HG02759 (cell line): ENCODE results near the gene SLC1A3.
A peak's percentile ranks its signal among the peaks of the same experiment; 100 is the strongest.
"Not testable (repeated sequence)": the region's sequence is repeated elsewhere in the genome, so short reads cannot be mapped to it uniquely, and the experiment has no call there.

ENCODE experiments used
- ATAC-seq: cut with Tn5 transposase; IDR thresholded peaks from one replicate; pipeline ENCODE4 v1.9.1; 2021; ENCODE audit warnings: mild to moderate bottlenecking, moderate library complexity; ENCODE audit not compliant: unreplicated experiment

The SLC1A3 gene

DNA sequence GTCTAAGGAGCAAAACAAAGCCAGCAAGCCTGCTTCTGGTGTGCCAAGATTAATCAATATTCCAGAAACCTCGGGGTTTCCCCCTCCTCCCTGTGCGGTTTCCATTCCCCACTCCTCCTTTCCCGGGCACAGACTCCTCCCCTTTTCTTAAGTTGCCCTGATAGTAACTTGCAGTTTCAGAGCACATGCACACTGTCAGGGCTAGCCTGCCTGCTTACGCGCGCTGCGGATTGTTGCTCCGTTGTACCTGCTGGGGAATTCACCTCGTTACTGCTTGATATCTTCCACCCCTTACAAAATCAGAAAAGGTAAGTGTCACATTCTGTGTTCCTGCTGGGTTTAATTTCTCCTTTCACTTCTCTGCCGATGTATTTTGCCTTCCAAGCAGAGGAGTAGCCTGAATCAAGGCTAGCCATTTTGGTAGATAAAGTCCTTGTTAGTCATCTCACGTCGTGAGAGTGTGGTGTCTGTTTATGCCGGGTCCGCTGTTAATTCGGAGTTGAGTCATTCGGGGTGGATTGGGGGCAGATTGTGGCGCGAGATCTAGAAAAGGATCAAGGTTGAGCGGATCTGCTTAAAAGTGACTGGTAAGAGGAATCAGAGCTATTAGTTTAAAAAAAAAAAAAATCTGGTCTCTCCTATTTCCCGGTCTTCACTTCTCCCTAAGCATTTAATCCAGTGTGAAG is at the start of gene SLC1A3:
SLC1A3 (plus strand) TSS at position 179 of the 686 bp plus-strand sequence. CDS start 1,818 bp downstream, outside the sequence.
- peak; percentile 91 for ATAC-seq

DNA sequence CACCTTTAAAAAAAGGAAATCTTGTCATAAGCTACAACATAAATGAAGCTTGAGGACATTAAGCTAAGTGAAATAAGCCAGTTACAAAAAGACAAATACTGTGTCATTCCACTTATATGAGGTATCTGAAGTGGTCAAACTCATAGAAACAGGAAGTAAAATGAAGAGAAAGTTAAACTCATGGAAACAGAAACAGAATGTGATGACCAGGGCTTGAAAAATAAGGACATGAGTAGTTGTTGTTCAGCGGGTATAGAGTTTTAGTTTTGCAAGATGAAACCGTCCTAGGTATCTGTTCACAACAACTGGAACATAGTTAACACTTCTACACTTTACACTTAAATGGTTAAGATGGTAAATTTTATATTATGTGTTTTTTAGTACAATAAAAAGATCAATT is 47.8 kb upstream of the SLC1A3 start:
- ATAC-seq = no peak

DNA sequence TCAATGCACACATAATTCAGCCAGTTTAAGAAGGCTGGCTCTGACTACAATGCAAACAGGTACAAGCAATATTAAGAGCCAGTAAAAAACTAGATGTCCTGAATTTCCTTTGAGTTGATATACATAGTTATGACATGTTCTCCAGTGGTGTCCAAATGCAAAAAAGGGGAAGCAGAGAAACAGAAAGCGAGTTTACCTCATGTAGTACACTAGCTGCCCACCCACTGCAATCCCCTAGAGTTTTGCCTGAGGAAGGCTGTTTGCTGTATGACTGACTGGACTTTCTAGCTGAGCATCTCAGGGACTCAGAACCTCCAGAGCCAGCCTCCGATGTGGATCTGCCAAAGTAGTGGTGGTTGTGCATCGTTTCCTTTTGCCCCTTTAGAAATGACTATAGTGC is 44.8 kb upstream of the SLC1A3 start:
- no peak for ATAC-seq

DNA sequence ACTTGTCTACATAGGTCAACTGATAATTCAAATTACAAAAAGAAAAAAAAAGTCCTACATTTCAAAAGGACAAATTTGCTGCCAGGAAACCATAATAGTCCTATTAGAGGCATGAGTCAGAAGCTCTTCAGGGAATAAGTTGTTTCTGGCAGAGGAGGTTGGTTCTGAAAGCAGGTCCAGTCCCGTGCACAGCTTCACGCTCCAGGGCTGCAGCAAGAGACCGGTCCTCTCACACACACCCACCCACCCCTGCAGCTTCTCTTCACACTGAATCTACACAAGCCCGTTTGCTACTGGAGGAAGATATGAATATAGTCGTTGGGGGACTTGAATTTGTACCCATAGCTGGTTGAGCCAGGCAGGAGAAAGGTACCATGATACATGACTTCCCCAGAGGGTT is 36.9 kb upstream of the SLC1A3 start:
- ATAC-seq = no peak

DNA sequence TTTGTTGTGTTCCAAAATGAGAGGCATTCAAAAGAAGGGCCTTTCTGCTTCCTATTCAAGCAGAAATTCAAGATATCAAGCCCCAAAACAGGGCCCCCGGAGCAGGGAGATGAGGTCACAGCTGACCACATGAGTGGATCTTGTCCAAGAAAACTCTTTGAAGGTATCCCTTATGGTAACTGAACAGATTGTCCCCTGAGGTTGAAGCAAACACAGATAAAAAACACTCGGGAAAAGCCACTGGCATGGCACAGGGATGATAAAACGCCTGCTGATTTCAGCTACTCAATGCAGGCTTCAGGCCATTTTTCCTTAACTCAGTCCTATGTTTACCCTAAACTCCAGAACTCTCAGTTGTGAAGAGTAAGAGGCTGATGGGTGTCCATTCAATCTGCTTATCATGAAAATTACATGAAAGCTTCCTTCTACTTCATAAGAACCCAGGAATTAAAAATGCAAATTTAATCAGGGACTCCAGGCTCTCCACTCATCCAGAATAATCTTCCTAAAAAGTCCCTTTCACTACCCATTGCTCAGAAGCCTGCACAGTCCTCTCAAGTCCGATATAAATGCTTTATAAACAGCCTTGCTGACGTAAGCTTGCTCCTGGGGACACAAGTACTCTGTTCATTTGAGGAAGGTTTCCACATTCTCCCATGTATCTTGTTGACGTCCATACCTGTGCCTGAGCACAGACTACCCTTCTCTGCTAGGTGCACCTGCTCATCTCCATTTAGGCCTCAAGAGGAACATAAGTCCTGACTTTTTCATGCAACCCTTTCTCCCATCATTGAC is 35.9 kb upstream of the SLC1A3 start:
- no peak for ATAC-seq

DNA sequence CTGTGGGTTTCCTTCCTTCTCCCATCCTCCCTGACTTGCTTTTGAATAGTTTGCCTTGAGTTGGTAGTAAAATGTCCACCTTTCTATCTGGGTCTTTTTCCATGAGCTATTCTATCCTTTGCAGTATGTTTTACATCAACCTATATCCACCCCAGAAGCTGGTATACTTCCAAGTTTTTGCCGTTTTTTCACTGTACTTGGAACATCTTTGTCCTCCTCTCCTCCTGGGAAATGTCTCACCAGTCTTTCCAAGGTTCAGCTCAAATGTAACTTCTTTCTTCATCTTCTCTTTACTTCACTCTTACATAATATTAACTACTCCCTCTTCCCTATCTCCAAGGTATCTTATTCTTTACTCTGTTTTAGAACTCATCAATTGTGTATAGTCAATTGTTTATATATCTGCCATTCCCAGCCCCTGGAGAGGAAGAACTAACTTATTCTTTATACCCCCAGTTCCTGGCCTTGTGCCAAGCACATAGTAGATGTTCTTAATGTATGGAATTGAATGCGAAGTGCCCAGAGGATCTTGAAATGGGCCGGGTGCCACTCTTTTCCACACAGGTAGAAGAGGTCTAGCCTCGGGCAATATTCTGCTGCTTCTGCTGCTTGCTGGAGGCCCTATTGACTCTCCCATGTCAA is 34.9 kb upstream of the SLC1A3 start:
- ATAC-seq = no peak

DNA sequence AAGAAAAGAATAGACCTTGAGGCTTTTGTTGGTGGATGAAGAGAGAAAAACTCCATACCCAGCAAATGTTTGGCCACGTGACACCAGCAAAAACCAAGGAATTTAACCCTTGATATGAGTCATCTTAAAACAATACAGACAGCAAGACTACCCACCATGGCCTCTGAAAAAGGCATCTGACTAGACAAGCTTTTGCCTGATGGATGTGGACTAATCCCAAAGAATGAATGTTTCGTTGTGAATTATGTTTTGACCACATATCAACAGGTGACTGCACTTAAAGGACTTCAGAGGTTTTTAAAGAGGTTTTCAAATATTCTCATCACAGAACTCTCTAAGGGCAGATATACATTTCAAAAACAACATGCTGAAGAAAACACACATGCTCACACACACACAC is 33.0 kb upstream of the SLC1A3 start:
- no peak for ATAC-seq

DNA sequence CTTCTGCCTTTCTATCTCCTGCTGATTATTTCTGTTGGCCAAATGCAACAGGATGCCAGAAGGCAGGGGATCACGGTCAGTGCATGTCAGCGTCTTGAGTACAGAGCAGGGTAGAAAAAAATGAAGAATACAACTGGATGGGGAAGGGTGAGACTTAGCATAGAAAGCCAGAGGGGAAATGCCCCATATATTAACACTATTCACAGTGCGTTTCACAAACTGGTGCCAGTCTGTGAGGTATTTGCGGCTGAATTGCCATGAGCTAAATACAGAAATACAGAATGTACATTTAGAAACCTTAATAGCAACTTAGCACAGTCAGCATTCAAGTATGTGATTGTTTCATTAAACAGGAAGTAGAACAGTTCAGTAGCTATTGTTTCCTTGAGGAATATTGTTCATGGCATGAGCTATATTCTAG is 31.0 kb upstream of the SLC1A3 start:
- ATAC-seq = no peak

DNA sequence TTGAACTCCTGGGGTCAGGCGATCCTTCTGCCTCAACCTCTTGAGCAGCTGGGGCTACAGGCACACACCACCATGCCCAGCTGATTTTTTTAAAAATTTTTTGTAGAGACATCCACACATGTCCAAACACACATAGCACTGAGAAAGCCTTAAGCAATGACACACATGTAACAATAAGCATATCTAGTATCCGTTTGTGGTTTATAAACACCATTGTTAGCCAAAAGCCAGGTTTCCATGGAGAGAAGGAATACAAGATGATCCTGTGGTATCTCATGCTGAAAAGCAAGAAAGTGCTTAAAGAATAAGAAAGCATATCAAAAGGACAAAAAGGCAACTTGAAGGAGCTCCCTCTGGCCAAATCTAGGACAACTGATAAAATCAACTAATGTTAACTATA is 29.7 kb upstream of the SLC1A3 start:
- ATAC-seq = no peak

DNA sequence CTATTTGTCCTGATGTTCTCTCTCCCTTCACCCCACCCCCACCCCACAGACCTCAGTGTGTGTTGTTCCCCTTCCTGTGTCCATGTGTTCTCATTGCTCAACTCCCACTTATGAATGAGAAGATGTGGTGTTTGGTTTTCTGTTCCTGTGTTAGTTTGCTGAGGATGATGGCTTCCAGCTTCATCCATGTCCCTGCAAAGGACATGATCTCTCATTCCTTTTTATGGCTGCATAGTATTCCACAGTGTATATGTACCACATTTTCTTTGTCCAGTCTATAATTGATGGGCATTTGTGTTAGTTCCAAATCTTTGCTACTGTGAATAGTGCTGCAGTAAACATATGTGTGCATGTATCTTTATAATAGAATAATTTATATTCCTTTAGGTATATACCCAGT is 26.5 kb upstream of the SLC1A3 start:
- ATAC-seq = not testable (repeated sequence)

DNA sequence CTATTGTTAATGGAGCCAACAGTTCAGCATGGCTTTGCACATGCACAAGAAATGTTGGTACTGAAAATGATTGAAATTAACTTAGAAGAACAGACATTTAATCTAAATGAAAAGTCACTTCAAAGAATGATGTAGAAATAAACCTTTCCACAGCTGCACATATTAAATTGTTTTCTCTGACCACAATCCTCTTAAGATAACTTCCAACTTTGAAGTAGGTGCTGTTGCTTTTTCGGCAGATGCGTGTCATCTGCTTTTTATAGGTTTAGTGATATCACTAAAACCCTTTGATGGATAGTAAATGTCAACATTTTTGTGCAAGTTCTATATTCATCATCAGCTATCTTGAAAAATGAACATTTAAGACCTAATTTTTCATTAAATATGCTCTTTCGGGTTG is 25.3 kb upstream of the SLC1A3 start:
- no peak for ATAC-seq

DNA sequence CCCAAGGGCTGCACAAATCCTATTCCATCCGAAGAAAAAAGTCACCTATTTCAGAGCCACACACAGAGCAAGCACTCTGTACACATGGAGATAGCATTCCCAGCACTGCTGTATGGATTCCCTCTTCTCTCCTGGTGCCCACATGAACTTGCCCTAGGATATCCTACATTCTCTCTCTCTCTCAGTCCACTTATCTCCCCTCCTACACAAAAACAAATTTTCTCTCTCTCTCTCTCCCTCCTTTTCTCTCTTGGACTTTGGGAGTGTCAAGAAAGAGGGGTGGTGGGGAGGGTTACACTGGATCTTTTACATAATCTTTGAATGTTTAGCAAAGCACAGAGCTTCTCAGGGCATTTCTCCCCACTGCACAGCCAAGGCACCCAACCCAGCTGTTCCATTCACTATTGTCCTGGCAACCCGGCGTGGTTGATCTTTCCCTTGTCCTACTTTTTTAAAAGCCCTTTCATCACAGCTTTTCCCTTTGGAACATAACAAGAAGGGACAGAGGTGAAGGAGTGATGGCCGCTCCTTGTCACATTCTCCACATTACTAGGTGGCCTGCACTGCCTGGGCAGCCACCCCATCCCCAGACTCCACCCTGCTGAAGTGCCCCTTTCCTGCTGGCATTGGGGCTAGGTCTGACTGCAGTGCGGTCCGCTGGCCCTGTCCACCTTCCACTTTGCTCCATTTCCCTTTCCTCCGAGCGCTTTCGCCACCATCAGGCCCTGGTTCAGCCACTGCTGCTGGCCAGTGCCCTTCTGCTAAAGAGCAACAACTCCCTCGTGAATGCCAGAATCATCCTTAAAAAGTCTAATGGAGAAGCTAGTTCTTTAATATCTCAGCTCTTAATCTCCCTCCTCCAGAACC is 22.2 kb upstream of the SLC1A3 start:
- ATAC-seq = no peak

DNA sequence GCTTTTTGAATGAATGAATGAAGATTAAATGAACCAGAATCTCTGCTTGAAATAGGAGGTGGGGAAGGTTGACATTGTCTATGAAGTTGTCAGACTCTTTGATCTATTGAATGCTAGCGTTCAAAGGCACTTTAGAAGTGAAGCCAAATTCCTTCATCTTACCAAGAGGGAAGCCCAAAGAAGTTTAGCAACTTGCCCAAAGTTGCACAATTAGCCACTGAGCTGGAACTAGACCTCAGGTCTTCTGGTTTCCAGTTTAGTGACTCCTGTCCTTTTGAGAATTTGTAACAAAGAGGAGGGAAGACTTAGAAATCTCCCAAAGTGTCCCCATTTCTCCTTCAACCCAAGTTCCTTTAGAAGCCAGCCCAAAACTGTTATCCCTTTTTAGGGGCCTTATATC is 20.7 kb upstream of the SLC1A3 start:
- no peak for ATAC-seq

DNA sequence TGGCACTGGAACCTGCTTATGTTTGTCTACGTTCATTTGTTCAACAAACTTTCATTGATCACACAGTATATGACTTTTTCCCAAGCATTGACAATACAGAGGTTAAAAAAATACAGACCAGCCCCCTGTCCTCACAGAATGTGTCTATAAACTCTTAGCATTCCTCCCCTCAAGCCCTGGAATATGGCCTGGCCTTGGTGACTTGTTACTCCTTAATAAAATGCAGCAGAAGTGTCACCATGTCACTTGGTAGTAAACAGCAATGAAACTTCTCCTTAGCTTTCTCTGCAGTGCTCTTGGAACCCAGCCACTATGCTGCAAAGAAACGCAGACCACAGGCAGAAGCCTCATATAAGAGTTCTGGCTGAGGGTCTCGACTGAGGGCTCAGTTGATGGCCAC is 19.1 kb upstream of the SLC1A3 start:
- no peak for ATAC-seq

DNA sequence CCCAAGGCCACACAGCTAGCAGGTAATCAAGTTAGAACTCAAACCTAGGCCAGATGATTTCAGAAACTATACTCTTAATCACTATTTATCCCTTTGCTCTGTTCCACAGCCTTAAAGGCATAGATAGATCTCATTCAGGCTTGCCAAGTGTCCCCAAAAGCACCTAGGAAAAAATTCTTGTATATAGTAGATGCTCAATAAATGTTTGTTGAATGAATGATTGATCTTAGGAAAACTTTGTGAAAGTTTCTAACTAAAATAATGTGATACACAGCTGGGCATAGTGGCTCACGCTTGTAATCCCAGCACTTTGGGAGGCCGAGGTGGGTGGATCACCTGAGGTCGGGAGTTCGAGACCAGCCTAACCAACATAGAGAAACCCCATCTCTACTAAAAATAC is 16.7 kb upstream of the SLC1A3 start:
- not testable (repeated sequence) for ATAC-seq

DNA sequence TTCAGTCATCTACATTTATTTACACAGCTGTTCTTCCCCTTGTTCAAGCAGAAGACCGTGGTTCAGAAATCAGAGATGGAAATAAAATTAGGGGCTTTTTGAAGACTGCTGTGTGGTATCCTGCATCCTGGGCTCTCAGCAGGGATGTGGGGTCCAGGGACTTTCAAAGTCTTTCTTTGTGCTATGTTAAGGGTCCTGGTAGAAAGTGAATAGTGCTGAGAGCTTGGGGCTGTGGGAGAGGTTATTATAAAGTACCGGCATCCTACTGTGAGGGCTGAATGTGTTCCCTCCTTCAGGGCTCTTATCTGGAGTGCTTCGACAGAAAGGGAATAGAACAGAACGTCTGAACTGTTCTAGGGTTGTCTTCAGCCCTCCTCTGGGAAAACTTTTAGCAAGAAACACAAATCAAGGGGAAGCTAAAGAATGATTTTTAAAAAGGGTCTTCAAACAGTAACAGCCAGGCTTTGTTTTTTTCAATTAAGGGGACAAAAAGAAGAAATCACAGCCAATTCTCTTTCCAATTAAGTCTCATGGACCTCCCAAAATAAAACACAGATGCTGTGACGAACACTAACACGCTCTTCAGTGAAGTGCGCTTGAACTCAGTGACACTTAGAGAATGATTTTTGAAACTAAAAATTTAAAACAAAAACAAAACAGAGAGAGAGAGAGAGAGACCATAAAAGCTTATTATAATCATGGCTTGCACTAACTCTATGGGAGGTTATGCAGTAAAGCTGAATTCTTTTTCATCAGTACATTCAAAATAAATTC is 15.7 kb upstream of the SLC1A3 start:
- ATAC-seq = no peak

DNA sequence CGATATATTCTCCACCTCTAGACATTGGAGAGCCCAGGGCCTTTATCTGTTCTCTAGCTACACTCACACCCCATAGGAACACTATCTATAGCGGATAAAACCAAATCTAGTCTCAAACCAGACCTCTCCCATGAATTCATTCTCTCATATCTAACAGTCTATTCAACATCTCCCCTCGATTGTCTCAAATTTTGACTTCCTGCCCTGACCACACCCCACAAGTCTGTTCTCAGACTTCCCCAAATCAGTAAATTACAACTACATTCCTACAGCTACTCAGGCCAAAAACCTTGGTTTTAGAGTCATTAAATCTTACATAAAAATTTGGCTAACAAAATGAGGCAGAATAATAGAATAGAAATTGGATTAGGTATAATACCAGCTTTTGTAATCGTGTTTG is 12.5 kb upstream of the SLC1A3 start:
- ATAC-seq = no peak

DNA sequence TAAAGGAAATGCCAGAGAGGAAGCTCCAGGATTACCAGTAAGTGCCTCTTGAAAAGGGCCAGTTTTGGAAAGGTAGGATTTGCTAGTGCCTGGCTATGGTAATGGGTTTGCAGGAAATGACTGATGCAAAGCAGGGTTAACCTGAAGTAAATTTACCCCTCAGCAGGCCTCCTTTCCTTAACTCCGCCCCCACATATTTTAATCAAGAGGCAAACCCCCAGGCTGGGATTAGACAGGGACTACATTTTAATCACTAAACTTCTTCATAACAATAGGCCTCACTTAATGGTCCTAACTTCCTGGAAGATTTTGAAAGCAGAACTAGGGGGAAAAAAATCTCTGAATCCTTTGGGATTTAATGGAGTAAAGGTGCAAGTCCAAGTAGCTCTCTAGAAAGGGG is 10.2 kb upstream of the SLC1A3 start:
- no peak for ATAC-seq

DNA sequence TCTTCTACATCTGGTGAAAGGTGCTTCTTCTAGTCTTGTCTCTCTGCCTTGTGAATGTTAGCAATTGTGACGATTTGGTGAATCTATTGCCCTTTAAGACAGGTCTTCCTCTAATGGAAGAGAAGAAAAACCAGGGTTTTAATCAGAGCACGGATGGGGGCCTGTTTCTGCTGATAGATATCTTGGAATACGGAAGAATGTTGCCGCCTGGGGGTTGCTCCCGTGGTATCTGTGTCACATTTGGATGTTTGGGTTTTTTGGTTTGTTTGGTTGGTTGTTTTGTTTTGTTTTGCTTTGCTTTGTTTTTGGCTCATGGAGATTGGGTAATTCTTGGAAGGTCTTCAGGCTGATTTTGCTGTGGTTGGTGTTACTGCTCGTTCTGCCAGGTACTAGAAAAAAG is 9.7 kb upstream of the SLC1A3 start:
- ATAC-seq = no peak

DNA sequence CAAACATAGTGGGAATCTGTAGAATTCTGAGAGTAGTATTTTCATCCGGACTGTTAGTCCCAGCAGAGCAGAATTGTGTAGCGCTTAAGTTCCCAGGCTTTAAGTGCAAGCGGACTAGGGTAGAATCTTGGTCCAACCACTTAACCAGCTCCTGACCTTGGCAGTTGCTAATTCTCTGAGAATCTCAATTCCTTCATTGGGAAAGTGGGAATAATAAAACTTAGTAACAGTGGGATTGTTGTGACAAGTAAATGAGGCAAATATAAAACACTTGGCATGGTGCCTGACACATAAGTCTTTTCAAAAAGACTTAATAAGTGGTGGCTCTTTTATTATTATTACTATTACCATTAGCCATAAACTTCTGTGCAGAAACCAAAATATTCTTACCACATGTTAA is 8.4 kb upstream of the SLC1A3 start:
- no peak for ATAC-seq
